Iris pigment epithelial cell (primary cell): ENCODE results near the gene DHRS4.

Source experiments
- DNase-seq: peaks from one replicate; pipeline ENCODE4 v3.0.0-alpha.2; 2011; ENCODE audit warnings: low read depth

Gene DHRS4

DNA sequence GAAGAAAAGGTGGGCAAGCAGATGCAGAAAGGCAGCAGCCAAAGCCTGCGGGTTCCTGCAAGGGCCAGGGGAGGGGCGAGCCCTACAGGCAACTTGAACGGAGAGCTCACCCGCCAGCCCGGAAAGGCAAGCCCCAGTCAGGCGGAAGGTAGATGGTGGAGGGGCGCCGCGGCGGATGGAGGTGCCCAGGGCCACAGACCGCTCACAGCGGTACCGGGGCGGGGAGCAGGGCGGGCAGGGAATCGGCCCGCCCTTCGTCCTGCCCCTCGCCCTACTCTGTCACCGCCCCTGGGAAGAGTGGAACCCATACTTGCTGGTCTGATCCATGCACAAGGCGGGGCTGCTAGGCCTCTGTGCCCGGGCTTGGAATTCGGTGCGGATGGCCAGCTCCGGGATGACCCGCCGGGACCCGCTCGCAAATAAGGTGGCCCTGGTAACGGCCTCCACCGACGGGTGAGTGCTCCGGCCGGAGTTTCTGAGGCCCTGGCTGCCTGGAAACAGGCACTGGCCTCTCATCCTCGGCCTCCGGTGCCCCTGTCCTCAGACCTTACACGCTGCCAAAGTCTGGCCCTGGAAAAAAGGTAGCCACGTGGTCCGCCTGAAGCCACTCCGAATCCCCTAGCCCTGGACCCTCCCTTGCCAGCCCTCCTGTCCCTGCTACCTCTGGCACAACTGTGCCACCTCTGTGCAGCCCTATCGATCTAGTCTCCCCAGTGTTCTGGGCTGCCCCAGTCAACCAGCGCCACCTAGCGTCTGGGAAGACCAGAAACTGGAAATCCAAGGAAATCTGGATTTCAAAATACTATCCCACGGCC, at the start of gene DHRS4:
Gene DHRS4, plus strand, starts transcription at position 307 of the 815 bp plus-strand sequence. Its CDS starts 19 bp downstream, at position 326.
- peak; percentile 75 for DNase-seq

DNA sequence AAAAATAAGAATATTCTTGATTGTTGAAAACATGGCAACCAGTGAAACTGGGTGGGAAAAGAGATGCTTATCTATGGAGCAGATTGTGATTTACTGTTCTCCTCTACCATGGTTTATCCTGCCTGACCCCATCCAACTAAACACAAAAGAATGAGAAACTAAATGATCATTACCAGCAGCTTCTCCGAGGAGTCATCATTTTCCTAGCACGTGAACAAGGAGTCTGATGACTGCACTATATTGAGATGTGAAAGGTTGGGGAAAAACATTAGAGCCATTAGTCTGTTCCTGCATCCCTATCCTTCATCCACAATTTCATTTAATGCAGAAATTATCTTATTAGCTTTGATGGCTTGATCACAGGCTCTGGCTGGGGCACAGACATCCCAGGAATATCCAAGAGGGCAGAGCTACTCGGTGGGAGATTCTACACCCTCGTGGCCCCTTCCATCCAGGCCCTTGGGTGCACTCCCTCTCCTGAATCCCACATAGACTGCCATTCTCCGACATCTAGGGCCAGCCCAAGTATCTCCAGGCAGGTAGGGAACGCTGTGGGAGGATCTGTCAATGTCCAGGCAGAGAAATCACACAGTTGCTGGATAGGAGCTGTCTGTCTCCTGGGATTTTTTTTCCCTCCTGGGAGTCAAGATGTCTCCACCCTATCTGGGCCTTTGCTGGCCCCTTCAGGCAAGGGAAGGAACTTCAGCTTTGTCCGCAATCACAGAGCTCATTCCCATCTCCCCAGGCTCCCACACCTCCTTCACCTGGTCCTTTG, 43.3 kb upstream of the DHRS4 start:
- DNase-seq, result peak; percentile 55

DNA sequence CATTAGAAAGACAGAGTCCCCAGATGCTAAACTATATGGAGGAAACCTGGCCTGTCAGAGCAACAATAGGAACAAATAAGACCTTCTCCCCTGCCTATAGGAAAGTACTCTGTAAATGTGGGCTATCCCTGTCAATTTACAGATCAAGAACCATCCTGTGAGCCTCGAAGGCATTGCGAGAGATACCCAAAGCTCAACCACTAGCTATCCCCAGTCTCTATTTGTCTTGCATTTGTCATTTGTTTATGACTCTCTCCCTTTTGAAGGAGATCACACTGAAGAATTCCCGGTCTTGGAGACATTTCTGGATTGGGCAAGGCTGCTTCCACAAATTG, 42.7 kb upstream of the DHRS4 start:
- DNase-seq, result no peak

DNA sequence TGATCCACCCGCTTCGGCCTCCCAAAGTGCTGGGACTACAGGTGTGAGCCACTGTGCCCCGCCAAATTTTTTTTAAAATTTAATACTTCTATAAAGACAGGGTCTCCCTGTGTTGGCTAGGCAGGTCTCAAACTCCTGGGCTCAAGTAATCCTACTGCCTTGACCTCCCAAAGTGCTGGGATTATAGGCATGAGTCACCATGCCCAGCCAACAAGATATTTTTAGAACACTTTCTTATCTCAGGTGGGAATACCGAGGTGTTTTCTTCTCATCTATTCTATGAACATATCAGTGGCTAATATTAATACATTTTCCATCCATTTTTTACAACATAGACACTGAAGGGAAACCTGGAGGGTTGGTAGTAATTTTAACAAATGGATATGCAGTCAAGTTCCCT, 38.0 kb upstream of the DHRS4 start:
- no peak for DNase-seq

DNA sequence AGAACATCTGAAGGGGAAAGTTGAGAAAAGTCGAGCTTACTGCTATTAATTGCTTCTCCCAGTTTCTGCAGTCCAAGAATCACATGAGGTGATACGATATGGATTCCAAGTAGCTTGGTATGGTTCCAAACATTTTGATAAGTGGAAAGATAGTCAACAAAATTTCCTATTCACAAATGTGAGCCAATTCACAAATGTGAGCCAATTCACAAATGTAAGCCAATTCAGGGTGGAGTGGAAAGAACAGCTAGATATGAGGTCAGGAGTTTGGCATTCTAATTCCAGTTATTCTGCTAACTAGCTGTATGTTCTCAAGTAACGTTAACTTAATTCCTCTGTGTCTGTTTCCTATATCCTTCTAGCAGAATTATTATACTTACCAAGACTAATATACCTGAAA, 37.6 kb upstream of the DHRS4 start:
- no peak for DNase-seq

DNA sequence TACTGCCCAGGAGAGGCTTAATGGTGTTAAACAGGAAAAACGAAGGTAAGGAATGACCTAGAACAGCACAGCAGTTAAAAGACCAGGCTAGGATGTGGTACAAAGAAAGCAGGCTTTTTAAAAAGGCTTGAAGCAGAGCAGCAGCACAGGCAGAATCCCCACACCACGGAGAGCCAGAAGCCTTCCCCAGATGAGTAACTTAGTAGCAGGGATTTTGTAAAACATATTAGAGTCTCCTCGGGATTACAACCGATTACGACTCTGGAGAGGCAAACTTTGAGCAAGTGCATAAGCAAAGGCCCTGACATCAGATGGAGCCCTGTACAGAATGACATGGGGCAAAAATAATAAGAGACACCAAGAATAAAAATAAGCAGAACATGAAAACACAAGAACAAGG, 37.1 kb upstream of the DHRS4 start:
- DNase-seq, result no peak

DNA sequence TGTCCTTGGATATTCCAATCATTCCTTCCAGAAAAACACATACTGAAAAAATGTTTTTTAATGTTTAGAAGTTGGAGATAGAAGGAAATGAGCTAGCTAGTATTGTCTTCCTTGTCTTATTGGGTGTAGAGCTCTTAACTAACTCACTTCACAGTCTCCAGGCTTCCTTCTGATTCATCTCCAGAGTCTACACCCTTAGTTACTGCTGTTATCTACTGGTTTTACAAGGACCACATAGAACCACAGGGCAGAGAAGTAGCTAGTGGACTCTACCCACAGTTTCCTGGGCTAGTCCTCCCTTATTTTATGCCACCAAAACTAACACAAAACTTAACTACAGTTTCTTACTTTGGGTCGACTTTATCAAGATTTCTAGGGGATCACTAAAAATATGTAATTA, 31.0 kb upstream of the DHRS4 start:
- no peak for DNase-seq

DNA sequence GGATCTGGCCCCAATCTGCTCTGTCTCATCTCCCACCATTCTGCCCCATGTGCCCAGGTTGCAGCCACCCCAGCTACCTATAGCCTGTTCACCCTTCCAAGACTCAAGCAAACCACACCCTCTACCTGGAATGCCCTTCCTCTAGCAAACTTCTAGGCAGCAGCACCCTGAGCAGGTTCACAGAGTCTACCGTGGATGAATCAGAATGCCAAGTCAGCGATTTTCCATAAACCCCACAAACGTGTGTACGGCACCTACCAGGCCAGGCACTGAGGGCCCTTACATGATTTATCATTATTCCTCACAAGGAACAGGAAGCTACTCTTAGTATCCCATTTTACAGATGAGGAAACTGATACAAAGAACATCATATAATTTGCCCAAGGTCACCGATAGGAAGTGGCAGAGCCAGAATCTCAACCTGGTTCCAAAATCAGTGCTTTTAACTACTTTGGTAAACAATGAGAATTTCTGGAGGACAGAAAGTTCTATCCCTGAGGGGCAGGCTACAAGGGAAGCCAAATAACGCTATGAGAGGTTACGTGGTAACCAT, 28.0 kb upstream of the DHRS4 start:
- DNase-seq, result no peak

DNA sequence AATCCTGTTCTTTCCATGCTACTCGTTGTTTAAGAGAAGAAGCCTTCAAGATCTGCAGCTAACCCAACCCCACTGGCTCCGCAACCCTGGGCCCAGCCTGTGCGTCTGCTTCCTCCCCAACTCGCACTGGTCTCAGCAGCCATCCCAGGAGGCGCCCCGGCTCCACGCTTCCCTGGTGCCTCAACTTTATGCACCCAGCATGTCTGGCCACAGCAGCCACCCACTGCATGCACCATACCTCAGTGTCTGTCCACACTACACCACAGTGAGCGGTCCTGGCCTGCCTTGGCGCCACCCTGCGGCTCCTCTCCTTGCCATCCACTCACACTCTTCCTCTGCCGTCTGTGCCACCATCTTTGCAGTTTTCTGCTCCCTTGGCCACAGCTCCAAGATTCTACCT, 27.0 kb upstream of the DHRS4 start:
- DNase-seq, result no peak

DNA sequence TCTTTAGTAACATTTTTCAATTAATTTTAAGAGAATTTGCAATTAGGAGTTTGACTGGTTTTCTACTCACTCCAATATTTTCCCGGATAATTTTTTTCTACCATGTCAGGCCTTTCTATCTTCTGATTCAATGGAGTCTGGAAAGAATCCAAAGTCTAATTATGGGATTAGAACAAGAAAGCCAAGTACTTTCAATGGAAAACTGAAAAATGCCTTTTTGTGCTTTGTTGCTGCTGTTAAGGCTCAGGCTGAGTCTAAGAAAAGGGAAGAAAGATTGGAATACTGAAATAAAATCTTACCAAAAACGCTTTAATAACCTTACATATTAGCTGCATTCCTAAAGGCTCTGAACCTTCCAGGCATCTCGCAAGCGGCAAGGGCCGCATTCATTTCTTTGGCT, 24.4 kb upstream of the DHRS4 start:
- DNase-seq, result no peak

DNA sequence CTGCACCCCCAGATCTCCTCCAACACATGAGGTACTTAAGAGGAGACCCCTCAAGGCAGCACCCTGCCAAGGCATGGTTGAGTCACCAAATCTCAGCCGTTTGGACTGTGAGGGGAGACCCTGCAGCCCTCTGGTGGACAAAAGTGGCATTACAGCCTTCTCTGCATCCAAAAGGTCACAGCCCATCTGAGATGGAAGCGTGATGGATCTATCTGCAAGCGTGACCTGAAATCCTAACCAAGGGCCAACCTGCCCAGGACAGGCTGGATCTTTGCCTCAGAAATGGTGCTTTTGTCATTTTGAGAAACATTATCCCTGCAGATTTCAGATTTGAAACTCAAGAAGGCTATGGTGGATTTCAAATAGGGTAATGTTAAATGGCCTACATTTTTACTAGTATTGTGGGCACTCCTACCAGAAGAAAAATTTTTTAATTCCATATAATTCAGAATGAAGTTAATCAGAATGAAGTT, 23.7 kb upstream of the DHRS4 start:
- peak; percentile 62 for DNase-seq

DNA sequence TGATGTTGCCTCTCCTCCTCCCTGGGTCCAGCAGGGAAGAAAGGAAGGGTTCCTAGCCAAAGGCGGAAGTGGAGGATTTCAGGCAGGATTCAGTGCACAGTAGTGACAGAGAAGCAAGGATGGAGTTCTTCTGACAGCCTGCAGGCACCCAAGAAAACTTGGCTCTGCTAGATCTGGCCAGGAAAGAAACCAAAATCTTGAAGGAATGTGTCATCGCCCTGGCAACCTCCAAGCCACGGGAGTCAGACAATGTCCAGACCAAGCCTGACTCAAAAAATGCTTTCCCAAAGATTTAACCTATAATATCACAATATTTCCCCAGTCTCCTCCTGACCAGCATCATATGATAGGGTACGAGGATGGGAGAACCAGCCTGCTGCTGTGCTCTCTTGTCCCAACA, 22.8 kb upstream of the DHRS4 start:
- no peak for DNase-seq

DNA sequence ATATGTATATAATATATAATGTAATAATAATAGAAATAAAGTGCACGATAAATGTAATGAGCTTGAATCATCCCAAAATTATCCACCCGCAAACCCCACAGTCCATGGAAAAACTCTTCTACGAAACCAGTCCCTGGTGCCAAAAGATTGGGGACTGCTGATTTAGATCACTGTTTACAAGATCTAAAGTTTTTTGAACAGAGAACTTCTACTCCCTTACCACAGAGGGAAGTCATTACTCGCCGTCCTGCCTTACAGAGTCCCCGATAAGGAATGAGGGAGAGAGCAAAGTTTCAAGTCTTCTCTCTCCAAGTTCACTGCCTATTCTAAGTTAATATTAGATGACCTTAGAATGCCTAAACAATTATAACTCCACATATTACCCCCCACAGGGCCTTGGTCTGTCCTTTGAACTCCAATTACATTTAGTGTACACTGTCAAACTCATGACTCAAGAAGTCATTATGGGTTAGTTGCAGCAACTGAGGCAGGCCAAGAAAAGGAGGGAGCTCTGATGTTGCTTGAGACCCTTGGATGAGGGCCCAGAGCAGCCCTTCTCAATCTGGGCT, 21.8 kb upstream of the DHRS4 start:
- no peak for DNase-seq

DNA sequence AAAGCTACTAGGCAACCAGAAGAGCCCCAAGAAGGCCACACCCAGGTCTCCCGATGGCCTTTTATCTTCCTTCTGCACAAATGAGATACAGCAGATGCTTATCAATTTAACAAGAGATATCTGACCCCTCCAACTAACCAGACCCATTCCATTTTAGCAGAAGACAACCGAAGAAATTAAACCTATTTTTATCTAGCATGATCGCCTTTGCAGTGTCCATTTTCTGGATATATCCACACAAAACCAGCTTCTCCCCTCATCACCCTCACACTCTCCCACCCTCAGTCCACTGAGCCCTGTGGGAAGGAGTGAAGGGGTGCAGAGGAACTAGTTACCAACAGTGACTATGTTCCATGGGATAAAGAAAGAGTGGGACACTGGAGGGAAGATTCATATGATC, 20.9 kb upstream of the DHRS4 start:
- DNase-seq, result no peak

DNA sequence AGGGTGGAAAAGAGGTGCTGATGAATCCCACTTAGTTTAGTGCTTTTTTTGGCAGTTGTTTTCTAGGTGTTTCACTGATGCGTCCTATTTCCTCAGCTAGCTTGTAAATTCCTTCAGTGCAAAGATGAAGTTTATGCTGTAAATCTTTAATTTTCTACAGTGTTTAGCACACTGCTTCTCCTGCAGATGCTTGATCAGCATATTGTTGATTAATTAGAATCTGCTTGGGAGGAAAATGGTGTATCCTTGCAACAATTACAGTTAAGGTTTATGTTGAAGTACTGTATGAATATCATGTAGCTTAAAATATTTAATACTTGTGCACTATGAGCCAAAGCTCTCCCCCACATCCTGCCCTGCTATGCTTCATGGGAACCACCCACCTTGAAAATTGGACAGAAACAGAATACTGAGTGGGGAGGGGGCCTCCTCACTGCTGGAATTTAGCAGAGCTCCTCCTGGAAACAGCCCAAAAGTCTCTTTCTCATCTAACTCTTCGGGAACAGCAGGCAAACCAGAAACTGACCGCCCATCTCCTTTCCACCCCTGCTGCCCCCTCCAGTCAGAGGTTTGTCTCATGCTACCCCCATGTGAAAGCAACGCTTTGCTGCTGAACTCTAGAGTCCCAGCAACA, 20.3 kb upstream of the DHRS4 start:
- no peak for DNase-seq

DNA sequence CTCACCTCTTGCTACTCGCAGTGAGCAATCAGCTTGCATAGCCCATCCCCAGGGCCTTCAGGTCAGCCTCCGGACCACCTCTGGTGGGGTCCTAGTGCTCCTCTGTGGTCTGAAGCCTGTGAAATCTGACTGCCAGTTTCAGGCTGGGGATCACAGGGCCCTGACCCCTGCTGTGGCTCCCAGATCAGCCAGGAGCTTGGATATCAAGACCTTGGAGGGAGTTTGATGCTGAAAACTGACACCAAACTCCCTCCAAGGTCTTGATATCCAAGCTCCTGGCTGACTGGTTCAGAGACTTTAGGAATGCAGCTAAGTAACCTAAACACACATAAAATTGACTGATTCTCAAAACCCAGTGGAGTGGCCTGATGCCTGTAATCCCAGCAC, 19.8 kb upstream of the DHRS4 start:
- no peak for DNase-seq

DNA sequence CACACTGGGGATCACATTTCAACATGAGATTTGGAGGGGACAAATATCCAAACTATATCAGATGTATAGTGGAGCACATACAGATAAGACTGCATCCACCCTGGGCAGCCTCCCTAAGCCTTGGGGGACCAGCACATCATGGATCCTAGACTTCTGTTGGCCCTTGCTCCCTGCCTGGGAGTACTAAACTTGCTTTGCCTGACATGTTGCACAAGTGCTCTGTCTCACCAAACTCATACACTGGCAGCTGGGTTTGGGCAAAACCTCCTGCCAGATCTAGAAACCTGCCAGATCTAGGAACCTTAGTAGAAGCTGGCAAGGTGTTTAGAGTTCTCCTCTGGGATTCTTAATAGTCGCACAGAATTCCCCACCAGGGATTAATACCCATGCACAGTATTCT, 18.4 kb upstream of the DHRS4 start:
- DNase-seq, result no peak

DNA sequence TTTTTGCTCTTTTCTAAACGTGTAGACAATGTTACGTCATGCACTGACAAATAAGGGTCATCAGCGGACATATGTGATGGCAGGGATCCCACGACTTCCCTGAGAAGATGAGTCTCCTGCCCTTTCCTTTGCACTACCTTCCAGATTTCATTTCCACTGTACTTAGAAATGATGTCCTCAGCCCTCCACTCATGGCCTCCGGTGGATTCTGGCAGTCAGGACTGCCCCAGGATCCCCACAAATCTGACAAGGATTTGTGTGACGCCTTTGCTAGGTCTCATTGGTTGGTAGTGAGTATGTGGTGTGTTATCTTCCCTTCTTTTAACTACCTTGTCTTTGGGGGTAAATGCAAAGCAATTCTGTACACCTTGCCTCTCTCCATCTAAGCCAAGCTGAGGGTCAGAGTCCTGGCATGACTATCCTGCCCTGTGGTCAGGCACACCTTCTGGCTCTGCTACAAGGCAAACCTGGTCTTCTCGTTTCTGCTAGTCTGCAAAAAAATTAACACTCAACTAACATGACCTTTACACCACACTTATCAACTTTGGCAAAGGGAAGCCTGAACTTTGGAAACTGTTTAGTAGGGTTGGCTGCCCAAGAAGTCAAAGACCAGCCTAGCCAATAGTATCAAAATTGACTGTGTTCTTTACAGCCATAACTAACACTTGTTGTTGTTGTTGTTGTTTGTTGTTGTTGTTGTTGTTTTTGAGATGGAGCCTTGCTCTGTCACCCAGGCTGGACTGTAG, 17.3 kb upstream of the DHRS4 start:
- DNase-seq, result no peak

DNA sequence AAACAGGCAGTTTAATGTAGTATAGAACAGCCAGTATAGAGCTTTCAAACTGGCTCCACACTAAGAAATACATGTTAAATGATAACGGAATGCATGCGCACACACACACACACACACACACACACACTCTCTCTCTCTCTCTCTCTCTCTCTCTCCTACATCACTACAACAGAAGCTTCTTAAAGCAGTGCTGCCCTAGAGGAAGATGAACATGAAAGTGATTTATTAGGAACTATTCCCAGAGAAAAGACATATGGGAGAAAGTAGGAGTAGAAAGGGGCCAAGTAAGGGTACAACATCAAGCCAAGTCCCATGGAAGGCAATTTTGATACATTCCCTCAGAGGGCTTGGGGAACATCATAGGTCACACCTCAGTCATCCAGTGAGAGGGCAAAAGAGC, 16.4 kb upstream of the DHRS4 start:
- DNase-seq, result no peak

DNA sequence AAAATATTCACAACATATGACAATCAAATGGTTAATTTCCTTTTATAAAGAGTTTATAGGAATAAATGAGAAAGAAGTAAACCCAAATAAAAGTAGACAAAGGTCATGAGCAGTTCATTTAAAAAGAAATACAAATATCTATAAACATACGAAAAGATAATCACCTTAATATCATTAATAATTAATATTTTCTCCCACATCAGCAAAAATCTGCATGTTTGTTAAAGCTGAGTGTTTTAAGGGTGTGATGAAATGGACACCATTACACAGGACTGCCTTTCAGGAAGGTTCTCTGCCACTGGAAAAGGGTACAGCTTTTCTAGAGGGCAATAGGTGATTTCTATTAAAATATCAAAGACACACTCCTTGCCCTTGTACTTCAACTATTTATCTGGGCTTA, 14.7 kb upstream of the DHRS4 start:
- DNase-seq, result no peak

DNA sequence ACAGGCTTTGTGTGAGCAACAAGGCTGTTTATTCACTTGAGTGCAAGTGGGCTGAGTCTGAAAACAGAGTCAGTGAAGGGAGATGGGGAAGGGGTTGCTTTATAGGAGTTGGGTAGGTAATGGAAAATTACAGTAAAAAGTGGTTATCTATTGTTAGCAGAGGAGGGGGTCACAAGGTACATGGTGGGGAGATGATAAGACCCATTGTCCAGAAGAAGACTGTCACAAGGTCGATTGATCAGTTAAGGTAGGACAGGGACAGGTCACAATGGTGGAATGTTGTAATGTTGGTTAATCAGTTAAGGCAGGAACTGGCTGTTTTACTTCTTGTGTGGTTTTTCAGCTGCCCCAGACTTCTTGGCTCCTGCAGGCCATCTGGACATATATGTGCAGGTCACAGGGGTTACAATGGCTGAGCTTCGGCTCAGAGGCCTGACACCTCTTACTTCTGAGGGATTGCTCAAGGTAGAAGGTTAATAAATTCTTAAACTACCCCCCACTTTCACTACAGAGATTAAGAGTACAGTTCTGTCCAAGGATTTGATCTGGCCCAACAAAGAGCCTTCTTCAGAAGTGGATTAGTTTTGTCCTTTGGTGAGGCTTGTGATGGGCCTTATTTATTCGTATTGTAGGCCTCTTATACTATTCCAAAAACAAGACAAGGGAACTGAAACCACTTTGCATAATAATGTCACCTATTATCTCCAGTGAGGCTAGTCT, 13.8 kb upstream of the DHRS4 start:
- DNase-seq, result no peak
